SU-DHL-6 (cell line): ENCODE data around the gene MMP17.

Source experiments
- H2AFZ ChIP-seq: fragments of 200-600 bp; sonication (generic); 2 replicates; pipeline ENCODE4 v1.6.1; 2014; ENCODE audit warnings: low read depth, mild to moderate bottlenecking, moderate library complexity, mixed read lengths, antibody characterized with exemption, low read length; ENCODE audit not compliant: severe bottlenecking
- H3F3A ChIP-seq: fragments of 200-600 bp; shearing (Covaris generic); 2 replicates; pipeline ENCODE4 v1.6.0; 2016; ENCODE audit warnings: antibody characterized with exemption, mild to moderate bottlenecking; ENCODE audit not compliant: insufficient read depth
- H3K27ac ChIP-seq: fragments of 200-600 bp; sonication (generic); 2 replicates; pipeline ENCODE4 v1.5.1; 2016; ENCODE audit warnings: low read depth, mild to moderate bottlenecking, low read length, moderate library complexity, mixed read lengths
- H3K27me3 ChIP-seq: fragments of 200-600 bp; sonication (generic), shearing (Covaris generic); 2 replicates; pipeline ENCODE4 v1.6.0; 2014; ENCODE audit warnings: mild to moderate bottlenecking, low read length
- H3K36me3 ChIP-seq: fragments of 200-600 bp; sonication (generic); 2 replicates; pipeline ENCODE4 v1.6.1; 2014; ENCODE audit warnings: mild to moderate bottlenecking, low read length, mixed read lengths
- H3K4me2 ChIP-seq: fragments of 300-600, 200-600 bp; shearing (Covaris generic), sonication (generic); 2 replicates; pipeline ENCODE4 v1.6.0; 2014; ENCODE audit warnings: low read length, low read depth, mild to moderate bottlenecking; ENCODE audit not compliant: poor library complexity, severe bottlenecking
- H3K4me3 ChIP-seq: fragments of 200-600 bp; sonication (generic); 2 replicates; pipeline ENCODE4 v1.5.1; 2014; ENCODE audit warnings: antibody characterized with exemption, low read length, mild to moderate bottlenecking, mixed read lengths; ENCODE audit not compliant: insufficient read depth, poor library complexity, severe bottlenecking
- H3K79me2 ChIP-seq: fragments of 200-600 bp; sonication (generic); 2 replicates; pipeline ENCODE4 v1.6.1; 2014; ENCODE audit warnings: mild to moderate bottlenecking, low read length, moderate library complexity; ENCODE audit not compliant: insufficient read depth
- H3K9ac ChIP-seq: fragments of 200-600 bp; sonication (generic); 2 replicates; pipeline ENCODE4 v1.7.0; 2014; ENCODE audit warnings: mild to moderate bottlenecking, low read length
- H3K9me2 ChIP-seq: fragments of 200-600 bp; sonication (generic); replicated peaks from 2 replicates; pipeline ENCODE4 v1.6.1; 2014; ENCODE audit warnings: low read length; ENCODE audit not compliant: insufficient read depth
- H3K9me3 ChIP-seq: fragments of 200-600 bp; sonication (generic); 2 replicates; pipeline ENCODE4 v1.6.1; 2014; ENCODE audit warnings: low read length, mixed read lengths; ENCODE audit not compliant: insufficient read depth
- H4K20me1 ChIP-seq: fragments of 200-600 bp; sonication (generic); 2 replicates; pipeline ENCODE4 v1.6.1; 2014; ENCODE audit warnings: low read depth, mild to moderate bottlenecking, antibody characterized with exemption, low read length, moderate library complexity, mixed read lengths
- EZH2phosphoT487 ChIP-seq: fragments of 200-600 bp; sonication (generic), shearing (Covaris generic); conservative IDR thresholded peaks from 2 replicates; pipeline ENCODE4 v1.6.1; 2018; ENCODE audit warnings: mild to moderate bottlenecking, antibody characterized with exemption, low read length, moderate library complexity, mixed read lengths
- TF ChIP-seq, protein P1 (sequence below): fragments of 200-600 bp; sonication (generic); IDR thresholded peaks from one replicate; pipeline ENCODE4 v1.5.1; 2017; ENCODE audit warnings: antibody characterized with exemption, mild to moderate bottlenecking, low read length, moderate library complexity; ENCODE audit not compliant: insufficient read depth, poor library complexity, severe bottlenecking

Gene MMP17

DNA sequence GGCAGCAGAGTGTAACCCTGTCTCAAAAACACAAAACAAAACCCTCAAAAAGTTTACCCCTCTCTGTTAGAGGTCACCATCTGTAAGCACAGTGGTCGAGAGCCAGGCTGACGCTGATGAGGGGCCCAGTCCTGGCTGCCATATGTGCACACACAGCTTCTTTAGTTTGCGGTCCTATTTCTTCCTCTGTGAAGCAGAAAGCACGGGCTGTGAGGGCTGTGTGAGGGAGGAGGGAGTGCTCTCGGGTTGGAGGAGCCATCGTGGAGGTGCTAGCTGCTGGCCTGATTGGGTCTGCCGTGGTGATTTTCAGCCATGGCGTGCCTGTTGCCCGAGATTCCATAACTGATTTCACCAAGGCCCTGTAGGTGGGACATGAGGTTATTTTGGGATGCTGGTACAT lies 69.7 kb downstream of the MMP17 start:
- Histone ChIP-seq H3K9me2 (no peaks in the 10 kb centered on the region), H3K79me2 (no peaks in the 10 kb centered on the region), H3K4me2 (no peak overlapping the region), H3K27ac (no peak overlapping the region), H3K4me3 (no peak overlapping the region), H2AFZ (no peak overlapping the region), H3K27me3 (no peaks in the 10 kb centered on the region), H3K9ac (no peak overlapping the region), H3F3A (no peaks in the 10 kb centered on the region), H3K9me3 (no peaks in the 10 kb centered on the region), H3K36me3 (no peaks in the 10 kb centered on the region), H4K20me1 (no peaks in the 10 kb centered on the region)
- no peak for TF ChIP-seq EZH2phosphoT487
- TF ChIP-seq, protein P1, sequence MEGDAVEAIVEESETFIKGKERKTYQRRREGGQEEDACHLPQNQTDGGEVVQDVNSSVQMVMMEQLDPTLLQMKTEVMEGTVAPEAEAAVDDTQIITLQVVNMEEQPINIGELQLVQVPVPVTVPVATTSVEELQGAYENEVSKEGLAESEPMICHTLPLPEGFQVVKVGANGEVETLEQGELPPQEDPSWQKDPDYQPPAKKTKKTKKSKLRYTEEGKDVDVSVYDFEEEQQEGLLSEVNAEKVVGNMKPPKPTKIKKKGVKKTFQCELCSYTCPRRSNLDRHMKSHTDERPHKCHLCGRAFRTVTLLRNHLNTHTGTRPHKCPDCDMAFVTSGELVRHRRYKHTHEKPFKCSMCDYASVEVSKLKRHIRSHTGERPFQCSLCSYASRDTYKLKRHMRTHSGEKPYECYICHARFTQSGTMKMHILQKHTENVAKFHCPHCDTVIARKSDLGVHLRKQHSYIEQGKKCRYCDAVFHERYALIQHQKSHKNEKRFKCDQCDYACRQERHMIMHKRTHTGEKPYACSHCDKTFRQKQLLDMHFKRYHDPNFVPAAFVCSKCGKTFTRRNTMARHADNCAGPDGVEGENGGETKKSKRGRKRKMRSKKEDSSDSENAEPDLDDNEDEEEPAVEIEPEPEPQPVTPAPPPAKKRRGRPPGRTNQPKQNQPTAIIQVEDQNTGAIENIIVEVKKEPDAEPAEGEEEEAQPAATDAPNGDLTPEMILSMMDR, result no peak

DNA sequence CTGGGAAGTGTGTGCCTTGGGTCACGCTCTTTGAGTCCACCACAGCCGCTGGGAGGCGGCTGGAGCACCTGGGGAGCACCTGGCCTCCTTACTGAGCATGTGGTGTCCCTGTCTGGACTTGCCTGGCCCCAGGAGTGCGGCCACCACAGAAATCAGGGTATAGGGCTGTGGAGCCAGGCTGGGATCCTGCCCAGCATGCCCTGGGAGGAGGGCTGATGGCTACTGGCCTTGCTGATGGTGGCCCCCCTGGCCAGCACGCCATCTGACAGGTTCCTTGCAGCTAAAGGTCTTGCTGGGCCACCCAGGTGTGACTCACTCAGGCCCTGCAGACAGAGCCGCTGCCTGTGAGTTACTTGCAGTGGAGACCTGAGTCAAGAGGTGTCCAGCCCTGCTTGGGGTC lies 72.2 kb downstream of the MMP17 start:
- no peak for TF ChIP-seq EZH2phosphoT487
- TF ChIP-seq, protein P1, result no peak
- no peak overlapping the region for H3K9ac ChIP-seq

More for the DNA sequence above, 72.2 kb downstream of the MMP17 start:
- Histone ChIP-seq H4K20me1 (no peaks in the 10 kb centered on the region), H3F3A (no peaks in the 10 kb centered on the region), H3K27ac (no peak overlapping the region), H3K9me3 (no peaks in the 10 kb centered on the region), H3K27me3 (no peaks in the 10 kb centered on the region), H3K9me2 (no peaks in the 10 kb centered on the region), H3K4me2 (no peak overlapping the region), H2AFZ (no peak overlapping the region), H3K4me3 (no peak overlapping the region), H3K79me2 (no peaks in the 10 kb centered on the region), H3K36me3 (no peaks in the 10 kb centered on the region)
